GM23248 (cell line): ENCODE measurements around the gene SLC25A10. TPM values are rescaled to one million over a fixed set of nuclear protein-coding genes. Genes with fewer than 3 reads are reported as not detected.
"Not testable (repeated sequence)": the region's sequence is repeated elsewhere in the genome, so short reads cannot be mapped to it uniquely, and the experiment has no call there.

Experiments
- DNase-seq: peaks from one replicate; pipeline ENCODE4 v3.0.0-alpha.2; 2015
- H2AFZ ChIP-seq: fragments of 200-600 bp; sonication (generic); 2 replicates; pipeline ENCODE4 v1.6.1; 2016; ENCODE audit warnings: antibody characterized with exemption
- H3F3A ChIP-seq: fragments of 200-600 bp; sonication (generic); 2 replicates; pipeline ENCODE4 v1.6.1; 2016; ENCODE audit warnings: mild to moderate bottlenecking, antibody characterized with exemption, mixed run types; ENCODE audit not compliant: insufficient read depth
- H3K27ac ChIP-seq: fragments of 200-600 bp; sonication (generic); 2 replicates; pipeline ENCODE4 v1.5.1; 2016; ENCODE audit warnings: mild to moderate bottlenecking
- H3K27me3 ChIP-seq: fragments of 200-600 bp; sonication (generic); replicated peaks from 2 replicates; pipeline ENCODE4 v1.6.1; 2016; ENCODE audit warnings: mild to moderate bottlenecking; ENCODE audit not compliant: insufficient read depth
- H3K36me3 ChIP-seq: fragments of 200-600 bp; sonication (generic); 2 replicates; pipeline ENCODE4 v1.6.1; 2016; ENCODE audit warnings: low read depth, mild to moderate bottlenecking
- H3K4me1 ChIP-seq: fragments of 200-600 bp; sonication (generic); 2 replicates; pipeline ENCODE4 v1.6.1; 2016; ENCODE audit warnings: mild to moderate bottlenecking; ENCODE audit not compliant: insufficient read depth
- H3K4me2 ChIP-seq: fragments of 200-600 bp; sonication (generic); one replicate; pipeline ENCODE4 v1.6.1; 2016; ENCODE audit warnings: mild to moderate bottlenecking; ENCODE audit not compliant: unreplicated experiment
- H3K4me3 ChIP-seq: fragments of 200-600 bp; sonication (generic); 2 replicates; pipeline ENCODE4 v1.5.1; 2016; ENCODE audit warnings: mild to moderate bottlenecking
- H3K79me2 ChIP-seq: fragments of 200-600 bp; sonication (generic); 2 replicates; pipeline ENCODE4 v1.6.1; 2016; ENCODE audit warnings: mild to moderate bottlenecking; ENCODE audit not compliant: insufficient read depth
- H3K9ac ChIP-seq: fragments of 200-600 bp; sonication (generic); 2 replicates; pipeline ENCODE4 v1.6.1; 2016; ENCODE audit warnings: mild to moderate bottlenecking
- H3K9me2 ChIP-seq: fragments of 200-600 bp; sonication (generic); 2 replicates; pipeline ENCODE4 v1.6.1; 2016; ENCODE audit warnings: mixed run types, mild to moderate bottlenecking, moderate library complexity; ENCODE audit not compliant: insufficient read depth
- H3K9me3 ChIP-seq: fragments of 200-600 bp; sonication (generic); one replicate; pipeline ENCODE4 v1.6.1; 2017; ENCODE audit warnings: low read depth
- H4K20me1 ChIP-seq: fragments of 200-600 bp; sonication (generic); 2 replicates; pipeline ENCODE4 v1.6.0; 2016; ENCODE audit not compliant: insufficient read depth
- EZH2 ChIP-seq: fragments of 200-600 bp; sonication (generic); IDR thresholded peaks from 2 replicates; pipeline ENCODE4 v1.6.1; 2018; ENCODE audit warnings: antibody characterized with exemption, mild to moderate bottlenecking; ENCODE audit not compliant: insufficient read depth, poor library complexity, severe bottlenecking
- EZH2phosphoT487 ChIP-seq: fragments of 200-600 bp; sonication (generic); IDR thresholded peaks from 2 replicates; pipeline ENCODE4 v1.6.1; 2018; ENCODE audit warnings: antibody characterized with exemption, moderate library complexity, mild to moderate bottlenecking, low read depth; ENCODE audit not compliant: insufficient read depth
- WGBS, 2 experiments: methylation state at CpG; one replicate each; pipeline ENCODE4 v1.1.6; 2015 to 2017; ENCODE audit warnings: low lambda C conversion rate in 2 of 2, low coverage in 1 of 2; ENCODE audit errors: missing lambda C conversion rate in 2 of 2; 5-methylcytosine and 5-hydroxymethylcytosine counted together
- in situ Hi-C: fragments of 300-500 bp; cut with MboI; formaldehyde crosslinking; loops from 2 replicates; pipeline ENCODE4 v1.15.0; 2020
- polyA plus RNA-seq: library from polyadenylated mRNA; unstranded; fragments of >200 nt; fragmentation: Nextera tagmentation; extraction: Ambion mirVana; gene quantifications from 2 replicates; pipeline ENCODE4 v1.2.1, GENCODE V29; 2016
- total RNA-seq: library from RNA; depleted of rRNA; stranded (reverse); fragments of >200 nt; shearing (Covaris generic); gene quantifications from 2 replicates; pipeline ENCODE4 v1.2.3, GENCODE V29; 2014

The SLC25A10 gene
- total and polyA plus RNA-seq, 2 experiments from 2014 or later = 12.5 to 16.9 TPM

DNA sequence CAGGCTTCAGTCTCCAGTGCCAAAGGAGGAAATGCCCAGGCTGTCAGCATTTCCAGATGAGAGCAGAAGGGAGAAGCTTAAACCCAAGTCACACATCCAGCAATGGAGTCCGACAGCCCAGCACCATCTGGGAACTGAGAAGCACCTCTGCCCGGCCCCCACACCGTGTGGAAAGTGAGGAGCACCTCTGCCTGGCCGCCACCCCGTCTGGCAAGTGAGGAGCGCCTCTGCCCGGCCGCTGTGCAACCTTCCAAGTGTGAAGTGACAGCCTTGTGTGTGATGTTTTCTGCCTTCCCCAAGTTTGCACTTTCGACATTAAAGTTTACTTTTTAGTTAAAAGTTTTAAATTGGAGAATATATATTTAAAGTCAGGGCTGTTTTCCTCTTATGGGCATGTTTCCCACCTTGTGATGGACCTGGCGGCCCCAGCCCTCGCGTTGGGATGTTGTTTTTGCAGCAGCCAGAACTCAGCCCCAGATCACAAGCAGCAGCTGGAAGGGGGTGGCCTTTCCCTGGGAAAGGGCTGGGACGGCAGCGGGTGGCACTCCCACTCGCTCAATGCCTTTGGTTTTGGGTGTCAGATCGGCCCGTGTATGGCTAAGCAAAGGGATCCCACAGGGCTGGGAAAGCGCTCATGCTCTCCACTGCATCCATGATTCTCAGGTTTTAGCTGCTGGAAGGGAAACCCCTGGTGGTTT is 38.4 kb upstream of the SLC25A10 start:
- Histone ChIP-seq H3F3A (0 out of 2 replicates have a peak, but pooled peaks cover 9% of the 10 kb centered on the region), H3K9me2 (no peaks in the 10 kb centered on the region), H3K9ac (no peak overlapping the region), H3K27ac (no peak overlapping the region), H3K4me2 (no peak overlapping the region), H3K36me3 (no peaks in the 10 kb centered on the region; the same call in 1 of the 2 replicates), H3K79me2 (peaks cover 47% of the 10 kb centered on the region), H4K20me1 (no peaks in the 10 kb centered on the region), H3K4me1 (no peaks in the 10 kb centered on the region), H3K9me3 (no peaks in the 10 kb centered on the region), H2AFZ (no peak overlapping the region), H3K27me3 (no peaks in the 10 kb centered on the region), H3K4me3 (no peak overlapping the region)
- 75 to 79% methylated on average over 18 of the region's 18 CpGs for WGBS, 2 experiments
- TF ChIP-seq EZH2phosphoT487 (no peak), EZH2 (no peak)
- no peak for DNase-seq
- in situ Hi-C loops = no loop called here

GRCh38 chr17:81675515-81676221 is 36.4 kb upstream of the SLC25A10 start:
- H3K4me3 ChIP-seq, H3K36me3 ChIP-seq, in situ Hi-C loops, H3K27me3 ChIP-seq, H3K9me2 ChIP-seq, H3K27ac ChIP-seq, H3K4me1 ChIP-seq, H3K9ac ChIP-seq, H2AFZ ChIP-seq, H3K4me2 ChIP-seq, H3F3A ChIP-seq, H4K20me1 ChIP-seq, H3K9me3 ChIP-seq: not testable (repeated sequence)
- DNase-seq = peak; percentile 53
- H3K79me2 ChIP-seq = peaks cover 50% of the 10 kb centered on the region
- WGBS, 2 experiments = 33 to 39% methylated on average over 18 of the region's 18 CpGs

GRCh38 chr17:81676906-81677305 is 35.2 kb upstream of the SLC25A10 start:
- Histone ChIP-seq H3K4me2 (no peak overlapping the region), H3K27me3 (no peaks in the 10 kb centered on the region), H3K9ac (no peak overlapping the region), H3K9me3 (no peaks in the 10 kb centered on the region), H3K4me1 (0 out of 2 replicates have a peak, but pooled peaks cover under 1% of the 10 kb centered on the region), H3K79me2 (peaks cover 57% of the 10 kb centered on the region), H3K27ac (no peak overlapping the region), H3K36me3 (no peaks in the 10 kb centered on the region; the same call in 1 of the 2 replicates), H3K9me2 (no peaks in the 10 kb centered on the region), H2AFZ (no peak overlapping the region), H4K20me1 (no peaks in the 10 kb centered on the region), H3K4me3 (no peak overlapping the region), H3F3A (0 out of 2 replicates have a peak, but pooled peaks cover 9% of the 10 kb centered on the region)
- 90 to 91% methylated on average over 15 to 16 of the region's 17 CpGs for WGBS, 2 experiments
- in situ Hi-C loops = no loop called here
- DNase-seq = no peak
- TF ChIP-seq EZH2phosphoT487 = no peak

DNA sequence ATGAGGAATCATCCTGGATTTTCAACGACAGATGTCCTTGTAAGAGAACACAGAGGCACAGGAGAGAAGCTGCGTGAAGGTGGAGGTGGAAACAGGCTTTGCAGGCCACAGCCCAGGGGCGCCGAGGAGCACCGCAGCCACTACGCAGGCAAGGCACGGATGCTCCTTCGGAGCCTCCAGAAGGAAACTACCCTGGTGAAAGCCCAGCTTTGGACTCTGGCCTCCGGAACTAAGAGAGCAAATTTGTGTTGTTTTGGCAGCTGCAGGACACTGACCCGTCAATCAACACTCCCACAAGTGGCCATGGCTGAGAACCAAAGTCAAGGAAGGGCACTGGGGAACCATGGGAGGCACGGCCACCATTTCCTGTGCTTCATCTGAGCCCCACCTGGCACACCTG is 31.9 kb upstream of the SLC25A10 start:
- no peak overlapping the region for H3K4me2 ChIP-seq
- no peak overlapping the region for H3K9ac ChIP-seq
- H2AFZ ChIP-seq = no peak overlapping the region
- no peak for DNase-seq
- TF ChIP-seq EZH2phosphoT487 = no peak
- no peak for TF ChIP-seq EZH2
- peaks cover 81% of the 10 kb centered on the region for H3K79me2 ChIP-seq
- no peaks in the 10 kb centered on the region for H3K9me2 ChIP-seq
- in situ Hi-C loops = no loop called here
- WGBS, 2 experiments = 85 to 88% methylated on average over 11 of the region's 11 CpGs
- H3K4me1 ChIP-seq = peaks cover 15% of the 10 kb centered on the region
- H3F3A ChIP-seq = peaks cover 13% of the 10 kb centered on the region
- no peaks in the 10 kb centered on the region for H3K27me3 ChIP-seq
- no peak overlapping the region for H3K27ac ChIP-seq
- no peak overlapping the region for H3K4me3 ChIP-seq
- no peaks in the 10 kb centered on the region; the same call in 1 of the 2 replicates for H3K36me3 ChIP-seq
- H3K9me3 ChIP-seq = no peaks in the 10 kb centered on the region
- H4K20me1 ChIP-seq = no peaks in the 10 kb centered on the region
